WERI-Rb-1 (cell line): Measurements from ENCODE around the gene PRX.

Experiments used
- DNase-seq: peaks from one replicate; pipeline ENCODE4 v3.0.0-alpha.2; 2020
- H3K27ac ChIP-seq: fragments of 250-450 bp; sonication (Bioruptor Pico); 2 replicates; pipeline ENCODE4 v1.5.1; 2020; ENCODE audit warnings: mild to moderate bottlenecking, moderate library complexity
- H3K27me3 ChIP-seq: fragments of 250-450 bp; sonication (Bioruptor Pico); 2 replicates; pipeline ENCODE4 v1.5.1; 2021; ENCODE audit warnings: mild to moderate bottlenecking, low read depth, moderate library complexity; ENCODE audit not compliant: insufficient read depth, severe bottlenecking
- H3K36me3 ChIP-seq: fragments of 250-450 bp; sonication (Bioruptor Pico); 2 replicates; pipeline ENCODE4 v1.5.1; 2020; ENCODE audit warnings: mild to moderate bottlenecking, moderate library complexity
- H3K4me3 ChIP-seq: 2 replicates; pipeline ENCODE4 v1.5.1; 2011; ENCODE audit warnings: low read depth, mild to moderate bottlenecking, control low read depth, low read length
- H3K9me3 ChIP-seq: fragments of 250-450 bp; sonication (Bioruptor Pico); 2 replicates; pipeline ENCODE4 v1.5.1; 2021; ENCODE audit warnings: mild to moderate bottlenecking, moderate library complexity; ENCODE audit not compliant: severe bottlenecking
- CTCF ChIP-seq: IDR thresholded peaks from 2 replicates; pipeline ENCODE4 v1.5.1; 2011; ENCODE audit warnings: low read depth, mild to moderate bottlenecking, control low read depth, inconsistent platforms, low read length

Gene PRX

GRCh38 chr19:40360020-40360707 lies 53.0 kb downstream of the PRX start:
- TF ChIP-seq CTCF: 0 out of 2 replicates have a peak, but pooled peaks have one; percentile 2
- H3K4me3 ChIP-seq: no peak overlapping the region
- no peaks in the 10 kb centered on the region for H3K27me3 ChIP-seq
- H3K27ac ChIP-seq: no peak overlapping the region
- DNase-seq: peak; percentile 35
- no peaks in the 10 kb centered on the region for H3K9me3 ChIP-seq
- no peaks in the 10 kb centered on the region for H3K36me3 ChIP-seq

- TF ChIP-seq CTCF: no peak
- Histone ChIP-seq H3K9me3 (no peaks in the 10 kb centered on the region), H3K27me3 (no peaks in the 10 kb centered on the region), H3K27ac (no peak overlapping the region), H3K4me3 (no peak overlapping the region), H3K36me3 (no peaks in the 10 kb centered on the region; the same call in 1 of the 2 replicates)
- no peak for DNase-seq
Observed at GRCh38 chr19:40358773-40359172, 54.4 kb downstream of the PRX start.

GRCh38 chr19:40357640-40358039 lies 55.5 kb downstream of the PRX start:
- no peaks in the 10 kb centered on the region; the same call in 1 of the 2 replicates for H3K36me3 ChIP-seq
- no peak for DNase-seq

GRCh38 chr19:40356681-40357595 lies 56.2 kb downstream of the PRX start:
- no peak for TF ChIP-seq CTCF
- no peaks in the 10 kb centered on the region for H3K27me3 ChIP-seq
- H3K4me3 ChIP-seq: no peak overlapping the region
- no peaks in the 10 kb centered on the region; the same call in 1 of the 2 replicates for H3K36me3 ChIP-seq
- H3K9me3 ChIP-seq: no peaks in the 10 kb centered on the region
- no peak overlapping the region for H3K27ac ChIP-seq
- DNase-seq: no peak

More at GRCh38 chr19:40357640-40358039, 55.5 kb downstream of the PRX start:
- Histone ChIP-seq H3K27me3 (no peaks in the 10 kb centered on the region), H3K9me3 (no peaks in the 10 kb centered on the region), H3K27ac (no peak overlapping the region), H3K4me3 (no peak overlapping the region)
- TF ChIP-seq CTCF: no peak

GRCh38 chr19:40355975-40356680 lies 57.0 kb downstream of the PRX start:
- TF ChIP-seq CTCF: no peak

More at GRCh38 chr19:40355975-40356680, 57.0 kb downstream of the PRX start:
- no peaks in the 10 kb centered on the region for H3K9me3 ChIP-seq
- H3K4me3 ChIP-seq: no peak overlapping the region
- H3K27me3 ChIP-seq: no peaks in the 10 kb centered on the region
- DNase-seq: no peak
- H3K36me3 ChIP-seq: no peaks in the 10 kb centered on the region; the same call in 1 of the 2 replicates
- no peak overlapping the region for H3K27ac ChIP-seq
